GM18907 (cell line): ENCODE data around the gene FKBP8.
"Not testable (repeated sequence)": the region's sequence is repeated elsewhere in the genome, so short reads cannot be mapped to it uniquely, and the experiment has no call there.

ENCODE experiments used
- ATAC-seq: cut with Tn5 transposase; IDR thresholded peaks from one replicate; pipeline ENCODE4 v1.9.1; 2021; ENCODE audit warnings: mild to moderate bottlenecking, moderate library complexity; ENCODE audit not compliant: unreplicated experiment

Gene FKBP8

GRCh38 chr19:18559685-18560084 lies 16.3 kb upstream of the FKBP8 start:
- no peak for ATAC-seq

- ATAC-seq: no peak
These were observed 15.2 kb upstream of the FKBP8 start for GRCh38 chr19:18558604-18559003.

- ATAC-seq: peak; percentile 4
These were observed 14.8 kb upstream of the FKBP8 start for GRCh38 chr19:18558202-18558555.

GRCh38 chr19:18557411-18558201 lies 14.2 kb upstream of the FKBP8 start, which contains the start of gene KXD1:
Gene KXD1 (plus strand): TSS chr19:18557870. CDS start chr19:18562057, 4,187 bp downstream.
- peak; percentile 91 for ATAC-seq

- no peak for ATAC-seq
These were observed 8.3 kb upstream of the FKBP8 start for GRCh38 chr19:18551631-18552030.

- ATAC-seq: peak; percentile 44
These were observed 572 bp upstream of the FKBP8 start for GRCh38 chr19:18543814-18544475.

- ATAC-seq: no peak
These were observed 1.1 kb downstream of the FKBP8 start for GRCh38 chr19:18541992-18542940.

- ATAC-seq: no peak
These were observed 1.9 kb downstream of the FKBP8 start for GRCh38 chr19:18541258-18541991.

GRCh38 chr19:18540200-18540599 lies 3.2 kb downstream of the FKBP8 start:
- not testable (repeated sequence) for ATAC-seq

GRCh38 chr19:18539372-18539771 lies 4.0 kb downstream of the FKBP8 start:
- no peak for ATAC-seq

- no peak for ATAC-seq
These were observed 5.3 kb downstream of the FKBP8 start for GRCh38 chr19:18538115-18538514.

GRCh38 chr19:18537431-18537830 lies 5.9 kb downstream of the FKBP8 start:
- no peak for ATAC-seq

GRCh38 chr19:18536475-18536874 lies 6.9 kb downstream of the FKBP8 start:
- ATAC-seq: no peak

- ATAC-seq: no peak
These were observed 10.3 kb downstream of the FKBP8 start for GRCh38 chr19:18533058-18533457.

- ATAC-seq: no peak
These were observed 11.0 kb downstream of the FKBP8 start for GRCh38 chr19:18532168-18532890.

GRCh38 chr19:18531485-18531884 lies 11.9 kb downstream of the FKBP8 start:
- no peak for ATAC-seq

GRCh38 chr19:18529782-18530181 lies 13.6 kb downstream of the FKBP8 start:
- ATAC-seq: no peak

- no peak for ATAC-seq
These were observed 17.1 kb downstream of the FKBP8 start for GRCh38 chr19:18526316-18526715.

- no peak for ATAC-seq
These were observed 19.5 kb downstream of the FKBP8 start for GRCh38 chr19:18523841-18524240.
